Endodermal cell (in vitro differentiated cells): ENCODE results near the gene TNS3. TPM values are rescaled to one million over a fixed set of nuclear protein-coding genes. Genes with fewer than 3 reads are reported as not detected.
A peak's percentile ranks its signal among the peaks of the same experiment; 100 is the strongest.

Experiments used
- DNase-seq: peaks from one replicate; pipeline ENCODE4 v3.0.0-alpha.2; 2017
- H3K27ac ChIP-seq: 2 replicates; pipeline ENCODE4 v1.5.1; 2013; ENCODE audit warnings: mild to moderate bottlenecking, low read depth, low read length, moderate library complexity
- H3K27me3 ChIP-seq: 2 replicates; pipeline ENCODE4 v1.6.1; 2013; ENCODE audit warnings: mild to moderate bottlenecking, low read length, moderate library complexity; ENCODE audit not compliant: insufficient read depth, control insufficient read depth, poor library complexity, severe bottlenecking
- H3K36me3 ChIP-seq: 2 replicates; pipeline ENCODE4 v1.7.0; 2013; ENCODE audit warnings: mild to moderate bottlenecking, low read length, moderate library complexity; ENCODE audit not compliant: control insufficient read depth, insufficient read depth
- H3K4me1 ChIP-seq: one replicate; pipeline ENCODE4 v1.7.0; 2013; ENCODE audit warnings: low read length; ENCODE audit not compliant: control insufficient read depth, insufficient read depth
- H3K4me3 ChIP-seq: 2 replicates; pipeline ENCODE4 v1.5.1; 2013; ENCODE audit warnings: mild to moderate bottlenecking, low read length, moderate library complexity
- H3K9ac ChIP-seq: 2 replicates; pipeline ENCODE4 v1.6.1; 2013; ENCODE audit warnings: mild to moderate bottlenecking, low read length, moderate library complexity; ENCODE audit not compliant: poor library complexity, severe bottlenecking; ENCODE audit errors: extremely low read depth
- H3K9me3 ChIP-seq: 2 replicates; pipeline ENCODE4 v1.6.1; 2013; ENCODE audit warnings: mild to moderate bottlenecking, low read length, moderate library complexity; ENCODE audit not compliant: control insufficient read depth
- H3K27ac Mint-ChIP-seq: 2 replicates; pipeline ENCODE4 v1.8.0; 2020; ENCODE audit warnings: mixed read lengths
- H3K27me3 Mint-ChIP-seq: 2 replicates; pipeline ENCODE4 v1.8.0; 2021; ENCODE audit warnings: mild to moderate bottlenecking, mixed read lengths; ENCODE audit not compliant: insufficient read depth
- H3K36me3 Mint-ChIP-seq: 2 replicates; pipeline ENCODE4 v1.8.0; 2020; ENCODE audit warnings: low read depth, mixed read lengths
- H3K4me1 Mint-ChIP-seq: 2 replicates; pipeline ENCODE4 v1.8.0; 2020; ENCODE audit warnings: mixed read lengths
- H3K4me3 Mint-ChIP-seq: 2 replicates; pipeline ENCODE4 v1.8.0; 2020; ENCODE audit warnings: mild to moderate bottlenecking, moderate library complexity, mixed read lengths
- H3K9me3 Mint-ChIP-seq: 2 replicates; pipeline ENCODE4 v1.8.0; 2020; ENCODE audit warnings: mild to moderate bottlenecking, mixed read lengths
- WGBS, 2 experiments: methylation state at CpG; one replicate each; pipeline versions ENCODE4 v1.1.5 to v1.1.7; 2013; ENCODE audit warnings: missing lambda C conversion rate in 2 of 2, mixed read lengths in 1 of 2; ENCODE audit not compliant: insufficient coverage in 1 of 2, insufficient read length in 1 of 2; 5-methylcytosine and 5-hydroxymethylcytosine counted together
- total RNA-seq, 2 donors: library from RNA; stranded (reverse); fragmentation: NEBNext Ultra II Directional in 1 of 2; extraction: Animal tissue kit (Norgen Biotek cat#: 25700) in 1 of 2; gene quantifications; 2 replicates in 1 of 2; 3 replicates in 1 of 2; pipeline ENCODE4 v1.2.1, GENCODE V29; 2021
- TF ChIP-seq, protein P1 (sequence below): fragments of 200-600 bp; sonication (generic); conservative IDR thresholded peaks from 2 replicates; pipeline ENCODE4 v1.5.0; 2021; ENCODE audit warnings: antibody characterized with exemption, mild to moderate bottlenecking

Gene TNS3
- total RNA-seq, 2 donors from 2014 or later, result 33.8 to 38.5 TPM

DNA sequence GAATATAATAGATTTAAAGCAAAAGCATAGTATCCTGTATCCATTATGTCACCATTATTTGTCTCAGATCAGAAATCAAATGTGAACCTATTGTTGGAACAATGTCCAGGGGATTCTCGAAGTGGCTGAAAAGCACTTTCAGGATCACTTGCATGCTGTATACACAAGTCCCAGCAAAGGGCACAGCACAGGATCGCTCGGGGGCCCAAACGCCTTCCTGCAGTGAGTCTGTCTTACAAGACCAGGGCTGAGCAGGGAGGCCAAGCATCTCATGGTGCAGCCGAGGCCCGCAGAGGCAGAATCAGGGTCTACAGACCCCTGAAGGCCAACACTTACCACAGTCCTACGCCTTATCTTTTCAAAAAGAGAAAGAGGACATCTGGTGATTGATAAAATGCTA lies 92.3 kb downstream of the TNS3 start:
- no peak for DNase-seq
- Histone ChIP-seq H3K9me3 (peaks cover 4% of the 10 kb centered on the region), H3K27me3 (no peaks in the 10 kb centered on the region), H3K4me1 (peaks cover 22% of the 10 kb centered on the region), H3K36me3 (no peaks in the 10 kb centered on the region), H3K27ac (peak overlapping the region; percentile 67), H3K4me3 (no peak overlapping the region), H3K9ac (peak overlapping the region; percentile 77)
- H3K4me3 Mint-ChIP-seq, result no peak overlapping the region
- peak overlapping the region; percentile 99 for H3K27ac Mint-ChIP-seq
- peaks cover 3% of the 10 kb centered on the region for H3K36me3 Mint-ChIP-seq
- TF ChIP-seq, protein P1, sequence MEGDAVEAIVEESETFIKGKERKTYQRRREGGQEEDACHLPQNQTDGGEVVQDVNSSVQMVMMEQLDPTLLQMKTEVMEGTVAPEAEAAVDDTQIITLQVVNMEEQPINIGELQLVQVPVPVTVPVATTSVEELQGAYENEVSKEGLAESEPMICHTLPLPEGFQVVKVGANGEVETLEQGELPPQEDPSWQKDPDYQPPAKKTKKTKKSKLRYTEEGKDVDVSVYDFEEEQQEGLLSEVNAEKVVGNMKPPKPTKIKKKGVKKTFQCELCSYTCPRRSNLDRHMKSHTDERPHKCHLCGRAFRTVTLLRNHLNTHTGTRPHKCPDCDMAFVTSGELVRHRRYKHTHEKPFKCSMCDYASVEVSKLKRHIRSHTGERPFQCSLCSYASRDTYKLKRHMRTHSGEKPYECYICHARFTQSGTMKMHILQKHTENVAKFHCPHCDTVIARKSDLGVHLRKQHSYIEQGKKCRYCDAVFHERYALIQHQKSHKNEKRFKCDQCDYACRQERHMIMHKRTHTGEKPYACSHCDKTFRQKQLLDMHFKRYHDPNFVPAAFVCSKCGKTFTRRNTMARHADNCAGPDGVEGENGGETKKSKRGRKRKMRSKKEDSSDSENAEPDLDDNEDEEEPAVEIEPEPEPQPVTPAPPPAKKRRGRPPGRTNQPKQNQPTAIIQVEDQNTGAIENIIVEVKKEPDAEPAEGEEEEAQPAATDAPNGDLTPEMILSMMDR, result no peak
- peaks cover 52% of the 10 kb centered on the region for H3K4me1 Mint-ChIP-seq
- peaks cover under 1% of the 10 kb centered on the region for H3K9me3 Mint-ChIP-seq
- WGBS, 2 experiments, result 79 to 100% methylated on average over 4 to 7 of the region's 7 CpGs
- H3K27me3 Mint-ChIP-seq, result no peaks in the 10 kb centered on the region

DNA sequence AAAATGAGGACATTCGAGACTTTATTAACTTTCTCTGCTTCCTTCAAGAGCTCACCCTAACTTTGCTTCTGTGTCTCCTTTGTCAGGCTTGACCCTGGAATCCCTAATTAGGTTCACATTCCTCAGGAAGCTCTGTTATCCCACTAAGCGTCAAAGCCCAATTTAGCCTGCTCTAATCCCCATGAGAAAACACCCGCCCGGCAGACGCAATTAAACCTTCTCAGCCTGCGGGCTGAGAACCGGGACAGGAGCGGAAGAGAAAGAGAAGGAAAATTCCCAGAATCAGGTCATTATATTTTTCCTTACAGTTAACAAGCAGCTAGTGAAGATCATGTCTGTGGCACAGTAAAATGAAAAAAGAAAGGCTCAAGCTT lies 93.0 kb downstream of the TNS3 start:
- no peaks in the 10 kb centered on the region for H3K27me3 ChIP-seq
- H3K27ac Mint-ChIP-seq, result peak overlapping the region; percentile 99
- H3K4me3 ChIP-seq, result no peak overlapping the region
- H3K9me3 Mint-ChIP-seq, result peaks cover 3% of the 10 kb centered on the region
- H3K27me3 Mint-ChIP-seq, result no peaks in the 10 kb centered on the region
- peak overlapping the region; percentile 78 for H3K27ac ChIP-seq
- TF ChIP-seq, protein P1, result no peak
- no peaks in the 10 kb centered on the region for H3K36me3 ChIP-seq
- peaks cover 3% of the 10 kb centered on the region for H3K36me3 Mint-ChIP-seq
- no peak overlapping the region for H3K4me3 Mint-ChIP-seq
- peaks cover 7% of the 10 kb centered on the region for H3K9me3 ChIP-seq
- 44 to 60% methylated on average over 2 to 8 of the region's 8 CpGs for WGBS, 2 experiments
- peak overlapping the region; percentile 77 for H3K9ac ChIP-seq
- peaks cover 19% of the 10 kb centered on the region for H3K4me1 ChIP-seq
- H3K4me1 Mint-ChIP-seq, result peaks cover 45% of the 10 kb centered on the region
- peak; percentile 86 for DNase-seq

DNA sequence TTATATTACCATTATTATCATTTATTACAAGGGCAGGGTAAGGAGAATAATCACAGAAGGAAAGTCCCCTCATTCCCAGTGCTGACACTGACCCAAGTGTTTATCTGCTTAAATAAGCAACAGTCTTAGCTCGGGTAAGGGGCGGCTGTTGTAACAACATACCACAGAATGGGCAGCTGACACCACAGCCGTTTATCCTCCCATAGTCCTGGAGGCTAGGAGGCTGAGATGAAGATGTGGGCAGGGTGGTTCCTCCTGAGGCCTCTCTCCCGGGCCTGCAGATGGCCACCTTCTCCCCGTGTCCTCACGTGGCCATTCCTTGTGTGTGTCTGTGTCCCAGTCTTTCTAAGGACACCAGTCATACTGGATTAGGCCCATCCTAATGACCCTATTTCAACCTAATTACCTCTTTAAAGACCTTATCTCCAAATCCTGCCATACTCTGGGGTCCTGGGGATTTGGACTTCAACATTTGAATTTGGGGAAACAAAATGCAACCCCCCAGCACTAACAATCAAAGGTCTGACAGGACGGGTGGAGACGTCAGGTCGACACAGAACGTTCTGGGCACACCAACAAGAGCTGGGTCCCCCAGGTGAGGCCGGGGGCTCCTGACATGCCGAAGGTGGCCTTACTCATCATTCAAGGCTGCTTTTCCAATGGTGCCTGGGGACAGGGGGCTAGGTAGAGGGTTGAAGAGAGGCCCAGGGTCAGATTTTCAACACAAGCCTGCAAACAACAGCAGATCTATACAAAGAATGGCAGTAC lies 93.5 kb downstream of the TNS3 start:
- H3K4me1 ChIP-seq, result peaks cover 19% of the 10 kb centered on the region
- TF ChIP-seq, protein P1, result no peak
- peaks cover 4% of the 10 kb centered on the region for H3K36me3 Mint-ChIP-seq
- peaks cover 7% of the 10 kb centered on the region for H3K9me3 ChIP-seq
- peaks cover 3% of the 10 kb centered on the region for H3K9me3 Mint-ChIP-seq
- peaks cover 42% of the 10 kb centered on the region for H3K4me1 Mint-ChIP-seq
- peak overlapping the region; percentile 78 for H3K27ac ChIP-seq
- H3K27ac Mint-ChIP-seq, result peak overlapping the region; percentile 99
- no peaks in the 10 kb centered on the region for H3K36me3 ChIP-seq
- H3K27me3 ChIP-seq, result no peaks in the 10 kb centered on the region
- peak overlapping the region; percentile 77 for H3K9ac ChIP-seq
- H3K4me3 Mint-ChIP-seq, result no peak overlapping the region
- H3K27me3 Mint-ChIP-seq, result peaks cover 2% of the 10 kb centered on the region
- no peak overlapping the region for H3K4me3 ChIP-seq
- 83 to 89% methylated on average over 5 to 12 of the region's 12 CpGs for WGBS, 2 experiments
- DNase-seq, result peak; percentile 41
